ENCODE results near the gene MDM1. TPM values are rescaled to one million over a fixed set of nuclear protein-coding genes. Genes with fewer than 3 reads are reported as not detected.

MDM1 gene
- total and polyA plus RNA-seq, 2 of the 13 experiments (the other 11 are each of a cell fraction or from before 2014, with no cell fraction given): 4.6 to 15.2 TPM

DNA sequence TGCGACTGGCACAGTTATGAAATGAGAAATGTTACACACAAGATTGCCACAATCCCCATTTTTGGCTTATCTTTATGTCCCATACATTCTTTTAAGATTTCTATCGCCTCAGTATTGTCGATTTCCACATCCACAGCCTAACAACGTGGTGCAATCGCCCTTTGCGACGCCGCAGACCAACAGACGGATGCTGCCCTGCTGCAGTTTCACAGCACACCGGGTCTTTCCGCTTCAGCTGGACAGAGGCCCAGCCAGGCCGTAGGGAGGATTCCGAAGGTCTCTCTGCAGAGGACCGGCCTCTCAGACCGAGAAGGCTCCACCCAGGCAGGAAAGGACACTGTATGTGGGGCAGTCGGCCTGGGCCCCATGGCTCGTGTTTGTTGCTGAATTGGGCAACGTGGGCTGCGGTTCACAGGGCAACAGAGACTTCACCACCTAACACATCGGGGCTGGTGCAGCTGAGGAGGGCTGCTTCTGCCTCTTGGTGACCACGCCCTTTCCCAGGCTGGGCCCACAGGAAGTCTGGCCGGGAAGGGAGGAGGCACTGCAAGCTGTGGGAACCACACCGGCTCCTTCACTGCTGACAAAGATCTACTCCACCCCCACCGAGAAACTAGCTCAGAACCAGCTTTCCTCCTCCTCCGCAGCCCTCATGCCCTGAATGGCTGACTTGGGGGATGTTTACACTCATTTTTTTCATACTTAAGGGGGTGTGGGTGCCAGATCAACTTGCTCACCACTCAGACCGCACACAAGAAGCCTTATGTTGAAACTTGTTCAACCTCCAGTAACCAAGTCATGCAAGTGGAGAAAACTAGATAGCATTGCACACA lies 32.9 kb upstream of the MDM1 start (continued):
- TF ChIP-seq, protein P1, sequence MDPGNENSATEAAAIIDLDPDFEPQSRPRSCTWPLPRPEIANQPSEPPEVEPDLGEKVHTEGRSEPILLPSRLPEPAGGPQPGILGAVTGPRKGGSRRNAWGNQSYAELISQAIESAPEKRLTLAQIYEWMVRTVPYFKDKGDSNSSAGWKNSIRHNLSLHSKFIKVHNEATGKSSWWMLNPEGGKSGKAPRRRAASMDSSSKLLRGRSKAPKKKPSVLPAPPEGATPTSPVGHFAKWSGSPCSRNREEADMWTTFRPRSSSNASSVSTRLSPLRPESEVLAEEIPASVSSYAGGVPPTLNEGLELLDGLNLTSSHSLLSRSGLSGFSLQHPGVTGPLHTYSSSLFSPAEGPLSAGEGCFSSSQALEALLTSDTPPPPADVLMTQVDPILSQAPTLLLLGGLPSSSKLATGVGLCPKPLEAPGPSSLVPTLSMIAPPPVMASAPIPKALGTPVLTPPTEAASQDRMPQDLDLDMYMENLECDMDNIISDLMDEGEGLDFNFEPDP (CRISPR knock-in tag; conservative IDR thresholded peaks at IDR 0.05): no peak
- TF ChIP-seq, protein P2, sequence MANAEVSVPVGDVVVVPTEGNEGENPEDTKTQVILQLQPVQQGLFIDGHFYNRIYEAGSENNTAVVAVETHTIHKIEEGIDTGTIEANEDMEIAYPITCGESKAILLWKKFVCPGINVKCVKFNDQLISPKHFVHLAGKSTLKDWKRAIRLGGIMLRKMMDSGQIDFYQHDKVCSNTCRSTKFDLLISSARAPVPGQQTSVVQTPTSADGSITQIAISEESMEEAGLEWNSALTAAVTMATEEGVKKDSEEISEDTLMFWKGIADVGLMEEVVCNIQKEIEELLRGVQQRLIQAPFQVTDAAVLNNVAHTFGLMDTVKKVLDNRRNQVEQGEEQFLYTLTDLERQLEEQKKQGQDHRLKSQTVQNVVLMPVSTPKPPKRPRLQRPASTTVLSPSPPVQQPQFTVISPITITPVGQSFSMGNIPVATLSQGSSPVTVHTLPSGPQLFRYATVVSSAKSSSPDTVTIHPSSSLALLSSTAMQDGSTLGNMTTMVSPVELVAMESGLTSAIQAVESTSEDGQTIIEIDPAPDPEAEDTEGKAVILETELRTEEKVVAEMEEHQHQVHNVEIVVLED (CRISPR knock-in tag; IDR thresholded peaks at IDR 0.05; ENCODE audit: borderline replicate concordance): peak; percentile 57; the same call in 1 of the 2 replicates
- TF ChIP-seq NFYC (CRISPR knock-in tag; IDR thresholded peaks at IDR 0.05) (no peak), MXI1 (IDR thresholded peaks at IDR 0.05; ENCODE audit: borderline replicate concordance, low read depth, low read length) (peak; percentile 41; the same call in 1 of the 3 replicates), ZNF839 (CRISPR knock-in tag; IDR thresholded peaks at IDR 0.05; ENCODE audit: borderline replicate concordance) (no peak), ZNF138 (CRISPR knock-in tag; IDR thresholded peaks at IDR 0.05; ENCODE audit: low read depth) (no peak), ZNF230 (CRISPR knock-in tag; IDR thresholded peaks at IDR 0.05) (no peak), ZNF207 (IDR thresholded peaks at IDR 0.05; ENCODE audit: borderline replicate concordance) (no peak), NRL (CRISPR knock-in tag; IDR thresholded peaks at IDR 0.05; ENCODE audit: borderline replicate concordance) (peak; percentile 54; the same call in 1 of the 2 replicates), CBX2 (IDR thresholded peaks at IDR 0.05; ENCODE audit: low read depth, low read length) (no peak), CBX2 (CRISPR knock-in tag; IDR thresholded peaks at IDR 0.05; ENCODE audit: low read depth) (no peak), RAD51 (IDR thresholded peaks at IDR 0.05; ENCODE audit: borderline replicate concordance) (no peak), ELF4 (CRISPR knock-in tag; IDR thresholded peaks at IDR 0.05; ENCODE audit: borderline replicate concordance) (no peak), TEAD2 (CRISPR knock-in tag; IDR thresholded peaks at IDR 0.05) (no peak), ZNF234 (CRISPR knock-in tag; conservative IDR thresholded peaks at IDR 0.05) (no peak), NR3C1 (CRISPR knock-in tag; IDR thresholded peaks at IDR 0.05) (no peak), ZNF790 (CRISPR knock-in tag; IDR thresholded peaks at IDR 0.05; ENCODE audit: borderline replicate concordance) (no peak), POLR2G (IDR thresholded peaks at IDR 0.05; ENCODE audit: low read depth, low read length) (peak; percentile 40; the same call in 1 of the 2 replicates), CBX5 (CRISPR knock-in tag; IDR thresholded peaks at IDR 0.05; ENCODE audit: borderline replicate concordance) (peak; percentile 37; the same call in 1 of the 2 replicates), GTF3A (CRISPR knock-in tag; conservative IDR thresholded peaks at IDR 0.05) (no peak), ZNF335 (CRISPR knock-in tag; IDR thresholded peaks at IDR 0.05) (no peak), NFKBIZ (CRISPR knock-in tag; IDR thresholded peaks at IDR 0.05) (no peak), ZNF501 (CRISPR knock-in tag; IDR thresholded peaks at IDR 0.05) (peak; percentile 80; the same call in 1 of the 2 replicates), ZIK1 (CRISPR knock-in tag; IDR thresholded peaks at IDR 0.05; ENCODE audit: borderline replicate concordance, low read depth) (no peak), ZFP90 (CRISPR knock-in tag; IDR thresholded peaks at IDR 0.05; ENCODE audit: borderline replicate concordance) (no peak), ZSCAN29 (CRISPR knock-in tag; conservative IDR thresholded peaks at IDR 0.05) (0 out of 2 replicates have a peak, but pooled peaks have one; percentile 22)
- TF ChIP-seq, protein P3, sequence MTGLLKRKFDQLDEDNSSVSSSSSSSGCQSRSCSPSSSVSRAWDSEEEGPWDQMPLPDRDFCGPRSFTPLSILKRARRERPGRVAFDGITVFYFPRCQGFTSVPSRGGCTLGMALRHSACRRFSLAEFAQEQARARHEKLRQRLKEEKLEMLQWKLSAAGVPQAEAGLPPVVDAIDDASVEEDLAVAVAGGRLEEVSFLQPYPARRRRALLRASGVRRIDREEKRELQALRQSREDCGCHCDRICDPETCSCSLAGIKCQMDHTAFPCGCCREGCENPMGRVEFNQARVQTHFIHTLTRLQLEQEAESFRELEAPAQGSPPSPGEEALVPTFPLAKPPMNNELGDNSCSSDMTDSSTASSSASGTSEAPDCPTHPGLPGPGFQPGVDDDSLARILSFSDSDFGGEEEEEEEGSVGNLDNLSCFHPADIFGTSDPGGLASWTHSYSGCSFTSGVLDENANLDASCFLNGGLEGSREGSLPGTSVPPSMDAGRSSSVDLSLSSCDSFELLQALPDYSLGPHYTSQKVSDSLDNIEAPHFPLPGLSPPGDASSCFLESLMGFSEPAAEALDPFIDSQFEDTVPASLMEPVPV (CRISPR knock-in tag; IDR thresholded peaks at IDR 0.05): no peak; the same call in 1 of the 2 replicates
